HFFc6 (cell line): ENCODE results near the gene XXYLT1. TPM values are rescaled to one million over a fixed set of nuclear protein-coding genes. Genes with fewer than 3 reads are reported as not detected.
A peak's percentile ranks its signal among the peaks of the same experiment; 100 is the strongest.
"Not testable (repeated sequence)": the region's sequence is repeated elsewhere in the genome, so short reads cannot be mapped to it uniquely, and the experiment has no call there.

Experiments
- DNase-seq: peaks from one replicate; pipeline ENCODE4 v3.0.0-alpha.2; 2018
- H3K27ac Mint-ChIP-seq: 2 replicates; pipeline ENCODE4 v1.8.0; 2020; ENCODE audit warnings: mild to moderate bottlenecking, mixed read lengths
- H3K27me3 Mint-ChIP-seq: 2 replicates; pipeline ENCODE4 v1.8.0; 2021; ENCODE audit warnings: mild to moderate bottlenecking, moderate library complexity, mixed read lengths; ENCODE audit not compliant: insufficient read depth
- H3K36me3 Mint-ChIP-seq: 2 replicates; pipeline ENCODE4 v1.8.0; 2021; ENCODE audit warnings: low read depth, mixed read lengths
- H3K4me1 Mint-ChIP-seq: 2 replicates; pipeline ENCODE4 v1.8.0; 2020; ENCODE audit warnings: low read depth, mixed read lengths
- H3K4me3 Mint-ChIP-seq: 2 replicates; pipeline ENCODE4 v1.8.0; 2020; ENCODE audit warnings: mild to moderate bottlenecking, moderate library complexity, mixed read lengths
- H3K9me3 Mint-ChIP-seq: 2 replicates; pipeline ENCODE4 v1.8.0; 2020; ENCODE audit warnings: mild to moderate bottlenecking, mixed read lengths
- total RNA-seq, 6 experiments: library from RNA; stranded (reverse); fragmentation: NEBNext Ultra II Directional; extraction: Animal tissue kit (Norgen Biotek cat#: 25700); gene quantifications; 2 replicates in 1 of 6; 3 replicates in 5 of 6; pipeline ENCODE4 v1.2.3, GENCODE V29; 2021
- TF ChIP-seq, protein P1 (sequence below): fragments of 200-600 bp; sonication (generic); IDR thresholded peaks from 2 replicates; pipeline ENCODE4 v1.5.0; 2021; ENCODE audit warnings: antibody characterized with exemption, mild to moderate bottlenecking

The XXYLT1 gene
- total RNA-seq, 6 experiments from 2014 or later, result 16.9 to 24.2 (median 18.3) TPM

DNA sequence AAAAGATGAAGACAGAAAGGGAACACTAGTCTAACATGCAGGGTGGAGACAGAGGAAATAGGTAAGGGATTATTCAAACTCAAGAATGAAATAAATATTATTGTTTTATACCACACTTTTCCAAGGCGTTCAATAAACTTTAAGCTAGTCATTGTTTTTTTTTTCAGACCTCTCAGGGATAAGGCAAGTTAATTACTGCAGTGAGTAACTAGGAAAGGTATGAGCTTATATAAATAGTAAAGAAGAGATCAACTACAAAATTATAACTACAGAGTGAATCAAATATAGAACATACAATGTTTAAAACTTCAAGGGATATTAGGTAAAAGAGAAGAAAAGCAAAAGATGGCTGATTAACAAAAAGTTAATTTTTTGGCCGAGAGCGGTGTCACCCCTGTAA, 31.5 kb upstream of the XXYLT1 start:
- H3K9me3 Mint-ChIP-seq, result no peaks in the 10 kb centered on the region
- TF ChIP-seq, protein P1, sequence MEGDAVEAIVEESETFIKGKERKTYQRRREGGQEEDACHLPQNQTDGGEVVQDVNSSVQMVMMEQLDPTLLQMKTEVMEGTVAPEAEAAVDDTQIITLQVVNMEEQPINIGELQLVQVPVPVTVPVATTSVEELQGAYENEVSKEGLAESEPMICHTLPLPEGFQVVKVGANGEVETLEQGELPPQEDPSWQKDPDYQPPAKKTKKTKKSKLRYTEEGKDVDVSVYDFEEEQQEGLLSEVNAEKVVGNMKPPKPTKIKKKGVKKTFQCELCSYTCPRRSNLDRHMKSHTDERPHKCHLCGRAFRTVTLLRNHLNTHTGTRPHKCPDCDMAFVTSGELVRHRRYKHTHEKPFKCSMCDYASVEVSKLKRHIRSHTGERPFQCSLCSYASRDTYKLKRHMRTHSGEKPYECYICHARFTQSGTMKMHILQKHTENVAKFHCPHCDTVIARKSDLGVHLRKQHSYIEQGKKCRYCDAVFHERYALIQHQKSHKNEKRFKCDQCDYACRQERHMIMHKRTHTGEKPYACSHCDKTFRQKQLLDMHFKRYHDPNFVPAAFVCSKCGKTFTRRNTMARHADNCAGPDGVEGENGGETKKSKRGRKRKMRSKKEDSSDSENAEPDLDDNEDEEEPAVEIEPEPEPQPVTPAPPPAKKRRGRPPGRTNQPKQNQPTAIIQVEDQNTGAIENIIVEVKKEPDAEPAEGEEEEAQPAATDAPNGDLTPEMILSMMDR, result no peak
- H3K27ac Mint-ChIP-seq, result peak overlapping the region; percentile 51
- DNase-seq, result peak; percentile 39
- no peaks in the 10 kb centered on the region for H3K27me3 Mint-ChIP-seq
- peaks cover 39% of the 10 kb centered on the region for H3K36me3 Mint-ChIP-seq
- H3K4me3 Mint-ChIP-seq, result 0 out of 2 replicates have a peak overlapping the region, but pooled peaks have one; percentile 8
- H3K4me1 Mint-ChIP-seq, result peaks cover 18% of the 10 kb centered on the region

DNA sequence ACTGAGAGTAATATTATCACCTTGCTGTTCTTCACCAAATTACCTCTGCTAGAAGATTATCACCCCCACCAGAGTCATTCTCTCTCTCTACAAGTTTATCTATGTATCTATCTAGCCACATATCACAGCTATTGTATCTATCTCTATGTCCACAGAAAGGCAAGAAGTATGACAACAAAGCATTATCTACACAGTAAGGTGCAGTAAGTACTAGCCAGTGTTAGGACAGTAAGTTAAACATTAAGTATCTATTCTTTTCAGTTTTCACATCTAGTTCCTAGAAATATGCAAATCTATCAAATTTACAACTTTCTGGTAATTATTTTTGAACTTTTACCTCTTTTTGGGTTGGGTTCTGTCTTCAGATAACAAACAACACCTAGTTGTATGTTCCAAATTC, 26.5 kb upstream of the XXYLT1 start:
- Mint-ChIP-seq H3K4me3 (no peak overlapping the region), H3K4me1 (peaks cover 11% of the 10 kb centered on the region), H3K27ac (no peak overlapping the region), H3K36me3 (peaks cover 22% of the 10 kb centered on the region), H3K9me3 (no peaks in the 10 kb centered on the region), H3K27me3 (no peaks in the 10 kb centered on the region; the same call in 1 of the 2 replicates)
- TF ChIP-seq, protein P1, result no peak
- no peak for DNase-seq

DNA sequence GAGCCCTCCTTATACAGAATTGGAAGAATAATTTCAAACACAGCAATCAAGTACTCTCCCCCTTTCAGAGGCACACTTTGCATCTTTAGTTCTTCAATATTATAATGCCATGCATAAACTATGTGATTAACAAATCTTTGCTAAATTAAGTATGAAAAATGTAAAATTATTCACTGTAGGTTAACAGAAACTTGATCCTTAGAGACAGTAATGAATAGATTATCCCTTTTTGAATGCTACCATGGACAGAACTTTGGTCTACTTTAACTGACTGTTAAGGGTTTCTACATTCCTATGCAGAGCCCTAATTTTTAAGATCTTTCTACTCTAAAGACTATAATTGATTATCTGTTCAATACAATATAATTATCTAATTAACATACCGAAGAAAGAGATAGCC, 25.7 kb upstream of the XXYLT1 start:
- TF ChIP-seq, protein P1, result no peak
- no peaks in the 10 kb centered on the region for H3K9me3 Mint-ChIP-seq
- DNase-seq, result no peak
- H3K4me3 Mint-ChIP-seq, result no peak overlapping the region
- no peaks in the 10 kb centered on the region; the same call in 1 of the 2 replicates for H3K27me3 Mint-ChIP-seq
- H3K27ac Mint-ChIP-seq, result no peak overlapping the region
- peaks cover 19% of the 10 kb centered on the region for H3K36me3 Mint-ChIP-seq
- peaks cover 3% of the 10 kb centered on the region for H3K4me1 Mint-ChIP-seq

DNA sequence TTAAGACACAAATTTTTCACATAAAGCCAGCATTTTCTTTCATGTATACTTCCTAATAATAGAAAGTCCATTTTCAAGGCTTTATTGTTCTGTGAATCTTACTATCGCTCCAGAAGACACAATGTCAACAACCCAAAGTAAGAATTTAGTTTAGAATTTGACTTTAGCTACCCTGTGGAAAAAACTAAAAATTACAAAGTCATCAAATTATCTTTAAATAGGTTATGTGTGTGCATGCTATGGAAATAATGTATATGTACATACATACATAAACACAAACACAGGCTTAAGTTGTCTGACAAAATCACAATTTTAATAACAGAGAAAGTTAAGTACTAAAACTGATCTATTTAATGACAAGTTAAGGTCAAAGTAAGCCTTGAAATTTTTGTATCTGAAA, 20.2 kb upstream of the XXYLT1 start:
- Mint-ChIP-seq H3K4me1 (peaks cover 13% of the 10 kb centered on the region), H3K4me3 (no peak overlapping the region), H3K36me3 (peaks cover 8% of the 10 kb centered on the region), H3K9me3 (no peaks in the 10 kb centered on the region), H3K27ac (no peak overlapping the region), H3K27me3 (no peaks in the 10 kb centered on the region; the same call in 1 of the 2 replicates)
- TF ChIP-seq, protein P1, result no peak
- no peak for DNase-seq

DNA sequence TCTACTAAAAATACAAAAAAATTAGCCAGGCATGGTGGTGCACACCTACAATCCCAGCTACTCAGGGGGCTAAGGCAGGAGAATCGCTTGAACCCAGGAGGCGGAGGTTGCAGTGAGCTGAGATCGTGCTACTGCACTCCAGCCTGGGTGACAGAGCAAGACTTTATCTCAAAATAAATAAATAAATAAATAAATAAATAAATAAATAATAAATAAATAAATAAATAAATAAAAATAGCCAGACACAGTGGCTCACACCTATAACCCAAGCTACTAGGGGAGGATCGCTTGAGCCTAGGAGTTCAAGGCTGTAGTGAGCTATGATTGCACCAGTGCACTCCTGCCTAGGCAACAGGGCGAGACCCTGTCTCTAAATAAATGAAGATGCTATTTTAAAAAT, 19.7 kb upstream of the XXYLT1 start:
- not testable (repeated sequence) for H3K27me3 Mint-ChIP-seq, H3K9me3 Mint-ChIP-seq, H3K4me3 Mint-ChIP-seq, H3K27ac Mint-ChIP-seq, H3K36me3 Mint-ChIP-seq, DNase-seq
- H3K4me1 Mint-ChIP-seq, result peaks cover 18% of the 10 kb centered on the region

DNA sequence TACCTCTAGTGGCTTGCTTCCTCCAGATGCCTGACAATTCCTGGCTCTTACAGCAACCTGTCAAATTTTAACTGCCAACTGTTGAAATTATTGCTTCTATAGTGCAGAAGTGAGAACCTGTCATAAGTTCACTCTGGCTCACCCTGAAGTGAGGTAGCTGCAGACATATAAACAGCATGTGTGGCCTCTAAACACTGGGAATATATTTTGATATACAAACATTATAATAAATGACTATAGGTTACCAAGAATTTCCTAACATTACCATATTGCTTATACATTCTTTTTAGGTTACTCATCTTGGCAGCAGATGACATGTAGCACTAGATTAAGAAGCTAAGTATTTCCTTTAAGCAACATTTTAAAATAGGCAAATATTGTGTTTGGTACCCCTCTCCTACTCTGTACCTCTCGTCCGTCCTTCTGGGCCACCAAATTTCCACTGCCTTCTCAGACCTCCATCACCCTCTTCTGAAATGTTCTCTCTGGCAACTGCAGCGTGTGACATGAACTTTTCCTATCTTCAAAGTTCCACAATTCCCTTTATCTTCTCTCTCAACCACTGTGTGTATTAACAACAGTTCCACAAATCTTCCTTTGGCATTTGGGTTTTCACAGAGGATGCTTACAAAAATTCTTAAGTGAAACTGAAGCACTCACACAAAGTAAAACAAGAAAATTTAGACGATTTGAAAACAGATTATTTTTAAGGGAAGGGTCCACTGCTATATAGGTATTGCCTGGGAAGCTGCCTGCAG, 15.3 kb upstream of the XXYLT1 start:
- peaks cover 14% of the 10 kb centered on the region for H3K36me3 Mint-ChIP-seq
- TF ChIP-seq, protein P1, result no peak
- no peaks in the 10 kb centered on the region for H3K9me3 Mint-ChIP-seq
- H3K4me3 Mint-ChIP-seq, result peak overlapping the region; percentile 37
- H3K27ac Mint-ChIP-seq, result peak overlapping the region; percentile 67
- H3K4me1 Mint-ChIP-seq, result peaks cover 24% of the 10 kb centered on the region
- DNase-seq, result no peak
- no peaks in the 10 kb centered on the region for H3K27me3 Mint-ChIP-seq
